Measurements from ENCODE around the gene GYPC.

GRCh38 chr2:126659562-126660467 lies 3.9 kb downstream of the GYPC start:
- TF ChIP-seq, protein P1, sequence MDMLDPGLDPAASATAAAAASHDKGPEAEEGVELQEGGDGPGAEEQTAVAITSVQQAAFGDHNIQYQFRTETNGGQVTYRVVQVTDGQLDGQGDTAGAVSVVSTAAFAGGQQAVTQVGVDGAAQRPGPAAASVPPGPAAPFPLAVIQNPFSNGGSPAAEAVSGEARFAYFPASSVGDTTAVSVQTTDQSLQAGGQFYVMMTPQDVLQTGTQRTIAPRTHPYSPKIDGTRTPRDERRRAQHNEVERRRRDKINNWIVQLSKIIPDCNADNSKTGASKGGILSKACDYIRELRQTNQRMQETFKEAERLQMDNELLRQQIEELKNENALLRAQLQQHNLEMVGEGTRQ (IDR thresholded peaks at IDR 0.05; ENCODE audit: low read depth, low read length) = no peak
- no peak for TF ChIP-seq SMC3 (IDR thresholded peaks at IDR 0.05; ENCODE audit: low read depth, low read length)
- TF ChIP-seq, protein P2, sequence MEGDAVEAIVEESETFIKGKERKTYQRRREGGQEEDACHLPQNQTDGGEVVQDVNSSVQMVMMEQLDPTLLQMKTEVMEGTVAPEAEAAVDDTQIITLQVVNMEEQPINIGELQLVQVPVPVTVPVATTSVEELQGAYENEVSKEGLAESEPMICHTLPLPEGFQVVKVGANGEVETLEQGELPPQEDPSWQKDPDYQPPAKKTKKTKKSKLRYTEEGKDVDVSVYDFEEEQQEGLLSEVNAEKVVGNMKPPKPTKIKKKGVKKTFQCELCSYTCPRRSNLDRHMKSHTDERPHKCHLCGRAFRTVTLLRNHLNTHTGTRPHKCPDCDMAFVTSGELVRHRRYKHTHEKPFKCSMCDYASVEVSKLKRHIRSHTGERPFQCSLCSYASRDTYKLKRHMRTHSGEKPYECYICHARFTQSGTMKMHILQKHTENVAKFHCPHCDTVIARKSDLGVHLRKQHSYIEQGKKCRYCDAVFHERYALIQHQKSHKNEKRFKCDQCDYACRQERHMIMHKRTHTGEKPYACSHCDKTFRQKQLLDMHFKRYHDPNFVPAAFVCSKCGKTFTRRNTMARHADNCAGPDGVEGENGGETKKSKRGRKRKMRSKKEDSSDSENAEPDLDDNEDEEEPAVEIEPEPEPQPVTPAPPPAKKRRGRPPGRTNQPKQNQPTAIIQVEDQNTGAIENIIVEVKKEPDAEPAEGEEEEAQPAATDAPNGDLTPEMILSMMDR (conservative IDR thresholded peaks at IDR 0.05; ENCODE audit: low read depth, low read length) = no peak
- TF ChIP-seq POLR2A (IDR thresholded peaks at IDR 0.05; ENCODE audit: low read depth, low read length) = no peak
- no peak for TF ChIP-seq MAZ (IDR thresholded peaks at IDR 0.05; ENCODE audit: borderline replicate concordance, low read depth, low read length)
- no peak for TF ChIP-seq RFX5 (IDR thresholded peaks at IDR 0.05; ENCODE audit: low read depth, low read length)
- TF ChIP-seq CEBPB (IDR thresholded peaks at IDR 0.05; ENCODE audit: low read depth, low read length) = no peak
- TF ChIP-seq FOS (IDR thresholded peaks at IDR 0.05; ENCODE audit: low read depth, low read length) = no peak
- no peak for TF ChIP-seq RAD21 (IDR thresholded peaks at IDR 0.05; ENCODE audit: low read length)
- TF ChIP-seq MAFK (IDR thresholded peaks at IDR 0.05; ENCODE audit: low read depth, low read length) = no peak
